Lung (tissue), 16 donors: ENCODE data around the gene PHF24. TPM values are rescaled to one million over a fixed set of nuclear protein-coding genes. Genes with fewer than 3 reads are reported as not detected.

Experiments used
- ATAC-seq: fragments of 200-7000 bp; cut with Tn5 transposase; one replicate; pipeline ENCODE4 v1.9.1; 2020; ENCODE audit warnings: moderate number of reproducible peaks; ENCODE audit not compliant: insufficient read depth, low FRiP score
- DNase-seq, 3 donors: peaks; one replicate each; pipeline ENCODE4 v3.0.0-alpha.2; 2013 to 2017
- H3K27ac ChIP-seq, 2 donors: one replicate each; pipeline ENCODE4 v1.5.1; 2013; ENCODE audit warnings: mild to moderate bottlenecking in 2 of 2, moderate library complexity in 2 of 2, control low read depth in 1 of 2, inconsistent platforms in 1 of 2, low read depth in 1 of 2, low read length in 1 of 2
- H3K27me3 ChIP-seq, 3 donors: one replicate each; pipeline ENCODE4 v1.5.1; 2013; ENCODE audit warnings: low read length in 2 of 3; ENCODE audit not compliant: control insufficient read depth in 3 of 3, insufficient read depth in 3 of 3
- H3K36me3 ChIP-seq, 4 donors: one replicate each; pipeline ENCODE4 v1.5.1; 2013; ENCODE audit warnings: low read length in 4 of 4, mild to moderate bottlenecking in 1 of 4, moderate library complexity in 1 of 4; ENCODE audit not compliant: control insufficient read depth in 4 of 4, insufficient read depth in 4 of 4
- H3K4me1 ChIP-seq, 5 donors: one replicate each; pipeline ENCODE4 v1.5.1; 2013; ENCODE audit warnings: low read length in 5 of 5, mild to moderate bottlenecking in 2 of 5, moderate library complexity in 1 of 5; ENCODE audit not compliant: control insufficient read depth in 5 of 5, insufficient read depth in 5 of 5
- H3K4me3 ChIP-seq: one replicate; pipeline ENCODE4 v1.5.1; 2013; ENCODE audit warnings: mild to moderate bottlenecking, control low read depth, moderate library complexity
- H3K9ac ChIP-seq, 2 donors: one replicate each; pipeline ENCODE4 v1.5.1; 2013; ENCODE audit warnings: low read length in 2 of 2, control low read depth in 1 of 2; ENCODE audit not compliant: insufficient read depth in 1 of 2
- H3K9me3 ChIP-seq, 4 donors: one replicate each; pipeline ENCODE4 v1.5.1; 2013; ENCODE audit warnings: low read length in 3 of 4, mild to moderate bottlenecking in 1 of 4, moderate library complexity in 1 of 4; ENCODE audit not compliant: control insufficient read depth in 4 of 4, insufficient read depth in 3 of 4
- CTCF ChIP-seq: IDR thresholded peaks from 2 replicates; pipeline ENCODE4 v1.5.1; 2012; ENCODE audit warnings: mild to moderate bottlenecking; ENCODE audit errors: control extremely low read depth, extremely low read depth
- WGBS, 2 donors: extraction: QIAGEN DNeasy Blood & Tissue Kit; methylation state at CpG; one replicate each; pipeline ENCODE4 v1.1.7; 2013; 5-methylcytosine and 5-hydroxymethylcytosine counted together
- long read RNA-seq, 5 donors: transcript quantifications; one replicate each; lab custom pipeline, GENCODE V29; 2026
- polyA plus RNA-seq, 2 donors: library from polyadenylated mRNA; stranded (reverse); fragments of 200-250 nt; gene quantifications; one replicate each; pipeline ENCODE4 v1.2.1, GENCODE V29; 2013
- total RNA-seq, 2 donors: library from RNA; depleted of rRNA in 1 of 2; stranded (reverse); fragments of >200 nt in 1 of 2; gene quantifications; one replicate each; pipeline ENCODE4 v1.2.1, GENCODE V29; 2014 to 2021
- donor health status: control.
- donor health status: control.
- donor health status: Bipolar disorder and iron deficiency.
- donor health status: healthy.
- donor health status: DM: yes; HTN: yes; CAD: no.

The PHF24 gene
- total RNA-seq (1 to 10 TPM in 1 of 2 donors, under 1 TPM in 1; 0.48 to 1.0 TPM), polyA plus RNA-seq (under 1 TPM; 0.10 to 0.14 TPM)
- long read RNA-seq, donor 1: 0 reads
- long read RNA-seq, donor 2: 0 reads
- long read RNA-seq, donor 3: 0 reads
- long read RNA-seq, donor 4: 0 reads
- long read RNA-seq, donor 5: 0 reads

GRCh38 chr9:34957492-34958410 lies at the start of gene PHF24:
PHF24 (plus strand) TSS chr9:34958285; CDS start chr9:34971299, 13,014 bp downstream.
- no peak within 1 kb of the TSS for H3K27ac ChIP-seq
- no peak for TF ChIP-seq CTCF
- H3K4me1 ChIP-seq: peaks cover 0 to 3% (median 0%) of the 10 kb centered on the region in 5 donors
- no peak for ATAC-seq
- peak in 1 of 3 donors; percentile 14 for DNase-seq
- peak within 1 kb of the TSS; percentile 49 for H3K4me3 ChIP-seq
- 1 to 2% methylated on average over 33 to 116 of the region's 116 CpGs for WGBS, 2 donors
- H3K27me3 ChIP-seq: peaks cover 6 to 72% (median 45%) of the 10 kb centered on the region in 3 donors
- no peaks in the 10 kb centered on the region for H3K9me3 ChIP-seq
- H3K36me3 ChIP-seq: no peaks in the 10 kb centered on the region
- no peak within 1 kb of the TSS for H3K9ac ChIP-seq

DNA sequence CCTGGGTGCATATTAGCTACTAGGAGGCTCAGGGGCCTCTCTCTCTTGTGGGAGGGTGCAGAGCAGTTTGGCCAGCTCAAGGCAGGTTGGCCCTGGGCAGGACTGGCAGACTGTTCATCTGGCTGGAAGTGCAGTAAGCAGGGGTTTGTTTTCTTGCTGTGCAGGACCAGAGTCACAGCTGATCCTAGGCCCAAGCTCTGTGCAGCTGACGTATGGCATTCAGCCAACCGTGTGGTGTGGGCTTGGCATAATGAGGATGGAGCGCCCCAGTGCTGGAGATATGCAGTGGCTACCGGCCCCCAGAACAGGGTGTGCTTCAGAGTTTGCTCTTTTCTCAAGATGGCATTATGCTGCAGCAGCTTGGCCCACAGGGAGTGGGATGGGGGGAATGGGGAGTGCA lies 31.0 kb upstream of the PHF24 start:
- H3K9ac ChIP-seq: no peak overlapping the region
- no peaks in the 10 kb centered on the region for H3K36me3 ChIP-seq
- no peak for ATAC-seq
- 78 to 98% methylated on average over 4 of the region's 4 CpGs for whole genome bisulfite sequencing, 2 donors
- TF ChIP-seq CTCF: no peak
- H3K27me3 ChIP-seq: no peaks in the 10 kb centered on the region
- no peak overlapping the region for H3K27ac ChIP-seq
- no peaks in the 10 kb centered on the region for H3K4me1 ChIP-seq
- H3K9me3 ChIP-seq: peaks cover 0 to 2% (median 0%) of the 10 kb centered on the region in 4 donors
- no peak for DNase-seq
- no peak overlapping the region for H3K4me3 ChIP-seq

DNA sequence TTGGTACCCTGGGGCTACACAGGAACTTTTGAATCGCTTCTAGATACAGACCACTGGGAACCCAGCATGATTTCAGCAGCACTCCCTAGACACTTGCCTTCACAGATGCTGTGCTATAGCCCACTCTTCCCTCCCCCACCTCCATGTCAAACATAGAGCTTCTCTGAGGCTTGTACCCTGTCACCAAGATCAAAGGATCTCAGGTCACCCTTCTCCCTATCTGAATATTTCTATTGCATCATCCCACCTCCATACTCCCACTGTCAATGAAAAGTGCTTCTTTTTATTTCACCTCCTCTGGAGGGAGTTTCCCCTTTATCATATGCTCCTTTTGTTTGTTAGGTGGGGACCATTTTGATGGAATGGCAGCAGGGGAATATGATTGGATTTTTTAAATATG lies 29.2 kb upstream of the PHF24 start:
- ATAC-seq (no peak), DNase-seq (no peak)
- Histone ChIP-seq H3K9me3 (peaks cover 0 to 2% (median 0%) of the 10 kb centered on the region in 4 donors), H3K27me3 (no peaks in the 10 kb centered on the region), H3K4me3 (no peak overlapping the region), H3K9ac (no peak overlapping the region), H3K4me1 (no peaks in the 10 kb centered on the region), H3K36me3 (no peaks in the 10 kb centered on the region), H3K27ac (no peak overlapping the region)
- 91 to 96% methylated on average over 1 of the region's 1 CpG for WGBS, 2 donors
- TF ChIP-seq CTCF: no peak
